ENCODE results near the gene LSM4. TPM values are rescaled to one million over a fixed set of nuclear protein-coding genes. Genes with fewer than 3 reads are reported as not detected.

The LSM4 gene
- total and polyA plus RNA-seq, 2 experiments from 2014 or later: 591 to 637 TPM

- no peak for TF ChIP-seq REST (IDR thresholded peaks at IDR 0.05; ENCODE audit: unreplicated experiment)
- TF ChIP-seq CREB1 (CRISPR knock-in tag; IDR thresholded peaks at IDR 0.05; ENCODE audit: low read depth): no peak
- TF ChIP-seq ZNF114 (CRISPR knock-in tag; IDR thresholded peaks at IDR 0.05): no peak
- TF ChIP-seq STAT1 (IDR thresholded peaks at IDR 0.05; ENCODE audit: unreplicated experiment): no peak
These were observed 11.3 kb downstream of the LSM4 start (continued) for GRCh38 chr19:18311502-18312091.

- peaks cover 59% of the 10 kb centered on the region for H3K36me3 Mint-ChIP-seq (ENCODE audit: low read depth)
- ATAC-seq (no peak), DNase-seq (ENCODE audit: low spot score) (no peak)
- Histone ChIP-seq H3K4me3 (no peak overlapping the region), H2AFZ (no peak overlapping the region), H3K36me3 (ENCODE audit: insufficient read depth) (peaks cover 17% of the 10 kb centered on the region; the same call in 1 of the 2 replicates), H3K9me2 (ENCODE audit: insufficient read depth) (no peaks in the 10 kb centered on the region), H3K4me1 (ENCODE audit: insufficient read depth) (peaks cover 4% of the 10 kb centered on the region; the same call in 1 of the 2 replicates), H3K4me2 (no peak overlapping the region), H3K79me2 (replicated peaks; ENCODE audit: insufficient read depth) (0 out of 2 replicates have a peak, but pooled peaks cover 8% of the 10 kb centered on the region), H4K20me1 (replicated peaks; ENCODE audit: insufficient read depth) (peaks cover 4% of the 10 kb centered on the region), H3K27ac (ENCODE audit: low read depth) (no peak overlapping the region), H3K27me3 (ENCODE audit: insufficient read depth) (no peaks in the 10 kb centered on the region), H3F3A (replicated peaks; ENCODE audit: low read depth) (peaks cover 14% of the 10 kb centered on the region; the same call in 1 of the 2 replicates)
- H3K4me1 Mint-ChIP-seq: peaks cover 12% of the 10 kb centered on the region
- H3K27me3 Mint-ChIP-seq (ENCODE audit: insufficient read depth, low read depth, poor library complexity): peaks cover 13% of the 10 kb centered on the region
- H3K4me3 Mint-ChIP-seq: no peak overlapping the region
- H3K9me3 Mint-ChIP-seq: no peaks in the 10 kb centered on the region
- H3K27ac Mint-ChIP-seq: no peak overlapping the region; the same call in 1 of the 2 replicates
- no peak for TF ChIP-seq ZNF331 (CRISPR knock-in tag; IDR thresholded peaks at IDR 0.05; ENCODE audit: low read depth)
- no peak for TF ChIP-seq CREB1 (CRISPR knock-in tag; IDR thresholded peaks at IDR 0.05; ENCODE audit: low read depth)
- TF ChIP-seq ZNF114 (CRISPR knock-in tag; IDR thresholded peaks at IDR 0.05): no peak
- no peak for TF ChIP-seq EZH2phosphoT487 (IDR thresholded peaks at IDR 0.05; ENCODE audit: unreplicated experiment)
- TF ChIP-seq JUNB (IDR thresholded peaks at IDR 0.05; ENCODE audit: unreplicated experiment): no peak
- no peak for TF ChIP-seq EZH2 (IDR thresholded peaks at IDR 0.05; ENCODE audit: low read depth, unreplicated experiment)
- no peak for TF ChIP-seq NANOG (IDR thresholded peaks at IDR 0.05; ENCODE audit: borderline replicate concordance)
- TF ChIP-seq ETS1 (IDR thresholded peaks at IDR 0.05): no peak
- no peak for TF ChIP-seq STAT1 (IDR thresholded peaks at IDR 0.05; ENCODE audit: unreplicated experiment)
- no peak for TF ChIP-seq ZNF462 (CRISPR knock-in tag; IDR thresholded peaks at IDR 0.05)
These were observed 11.9 kb downstream of the LSM4 start for GRCh38 chr19:18310966-18311365.

Measured in GM23338 (cell line).